ENCODE results near the gene FBXL13.

DNA sequence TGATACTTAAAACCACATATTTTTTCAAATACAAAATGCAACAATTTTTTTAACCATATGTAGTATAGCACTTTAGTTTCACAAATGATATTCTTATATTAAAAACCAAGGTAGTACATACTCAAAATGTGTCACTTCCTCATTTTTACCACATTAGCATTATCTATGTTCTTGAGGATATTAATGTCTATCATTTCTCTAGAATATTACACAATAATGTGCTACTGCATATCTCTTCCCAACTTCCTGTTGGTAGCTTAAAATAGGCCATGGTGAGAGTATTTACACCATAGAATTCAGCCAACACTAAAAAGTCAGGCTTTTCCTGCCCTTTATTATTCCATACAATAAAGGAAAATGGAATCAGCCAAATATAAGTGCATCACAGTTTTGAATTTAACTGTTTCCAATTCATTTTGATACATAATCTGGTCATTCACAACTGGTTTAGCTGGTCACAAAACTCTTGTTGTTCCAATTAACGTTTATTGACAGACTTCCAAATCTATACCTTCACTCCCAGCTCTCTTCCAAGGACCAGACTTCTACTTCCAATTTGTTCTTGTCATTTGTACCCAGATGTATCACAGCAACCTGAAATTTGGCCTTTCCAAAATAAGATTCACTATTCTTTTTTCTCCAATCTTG is 181.8 kb downstream of the FBXL13 start:
- TF ChIP-seq SPI1 (IDR thresholded peaks at IDR 0.05; ENCODE audit: borderline replicate concordance, low read depth): peak; percentile 96
- no peak for TF ChIP-seq CTCF (IDR thresholded peaks at IDR 0.05; ENCODE audit: insufficient read depth, low read length)
- no peak for TF ChIP-seq POLR2AphosphoS5 (IDR thresholded peaks at IDR 0.05; ENCODE audit: low read depth)
- TF ChIP-seq, protein P1, sequence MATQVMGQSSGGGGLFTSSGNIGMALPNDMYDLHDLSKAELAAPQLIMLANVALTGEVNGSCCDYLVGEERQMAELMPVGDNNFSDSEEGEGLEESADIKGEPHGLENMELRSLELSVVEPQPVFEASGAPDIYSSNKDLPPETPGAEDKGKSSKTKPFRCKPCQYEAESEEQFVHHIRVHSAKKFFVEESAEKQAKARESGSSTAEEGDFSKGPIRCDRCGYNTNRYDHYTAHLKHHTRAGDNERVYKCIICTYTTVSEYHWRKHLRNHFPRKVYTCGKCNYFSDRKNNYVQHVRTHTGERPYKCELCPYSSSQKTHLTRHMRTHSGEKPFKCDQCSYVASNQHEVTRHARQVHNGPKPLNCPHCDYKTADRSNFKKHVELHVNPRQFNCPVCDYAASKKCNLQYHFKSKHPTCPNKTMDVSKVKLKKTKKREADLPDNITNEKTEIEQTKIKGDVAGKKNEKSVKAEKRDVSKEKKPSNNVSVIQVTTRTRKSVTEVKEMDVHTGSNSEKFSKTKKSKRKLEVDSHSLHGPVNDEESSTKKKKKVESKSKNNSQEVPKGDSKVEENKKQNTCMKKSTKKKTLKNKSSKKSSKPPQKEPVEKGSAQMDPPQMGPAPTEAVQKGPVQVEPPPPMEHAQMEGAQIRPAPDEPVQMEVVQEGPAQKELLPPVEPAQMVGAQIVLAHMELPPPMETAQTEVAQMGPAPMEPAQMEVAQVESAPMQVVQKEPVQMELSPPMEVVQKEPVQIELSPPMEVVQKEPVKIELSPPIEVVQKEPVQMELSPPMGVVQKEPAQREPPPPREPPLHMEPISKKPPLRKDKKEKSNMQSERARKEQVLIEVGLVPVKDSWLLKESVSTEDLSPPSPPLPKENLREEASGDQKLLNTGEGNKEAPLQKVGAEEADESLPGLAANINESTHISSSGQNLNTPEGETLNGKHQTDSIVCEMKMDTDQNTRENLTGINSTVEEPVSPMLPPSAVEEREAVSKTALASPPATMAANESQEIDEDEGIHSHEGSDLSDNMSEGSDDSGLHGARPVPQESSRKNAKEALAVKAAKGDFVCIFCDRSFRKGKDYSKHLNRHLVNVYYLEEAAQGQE (IDR thresholded peaks at IDR 0.05; ENCODE audit: insufficient replicate concordance, low read depth): no peak
